ENCODE data around the gene GABRP. TPM values are rescaled to one million over a fixed set of nuclear protein-coding genes. Genes with fewer than 3 reads are reported as not detected.

GABRP gene, protein sequence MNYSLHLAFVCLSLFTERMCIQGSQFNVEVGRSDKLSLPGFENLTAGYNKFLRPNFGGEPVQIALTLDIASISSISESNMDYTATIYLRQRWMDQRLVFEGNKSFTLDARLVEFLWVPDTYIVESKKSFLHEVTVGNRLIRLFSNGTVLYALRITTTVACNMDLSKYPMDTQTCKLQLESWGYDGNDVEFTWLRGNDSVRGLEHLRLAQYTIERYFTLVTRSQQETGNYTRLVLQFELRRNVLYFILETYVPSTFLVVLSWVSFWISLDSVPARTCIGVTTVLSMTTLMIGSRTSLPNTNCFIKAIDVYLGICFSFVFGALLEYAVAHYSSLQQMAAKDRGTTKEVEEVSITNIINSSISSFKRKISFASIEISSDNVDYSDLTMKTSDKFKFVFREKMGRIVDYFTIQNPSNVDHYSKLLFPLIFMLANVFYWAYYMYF
- polyA plus RNA-seq: under 1 TPM in 2 of 3 donors, not detected in 1; 0.02 to 0.15 TPM

DNA sequence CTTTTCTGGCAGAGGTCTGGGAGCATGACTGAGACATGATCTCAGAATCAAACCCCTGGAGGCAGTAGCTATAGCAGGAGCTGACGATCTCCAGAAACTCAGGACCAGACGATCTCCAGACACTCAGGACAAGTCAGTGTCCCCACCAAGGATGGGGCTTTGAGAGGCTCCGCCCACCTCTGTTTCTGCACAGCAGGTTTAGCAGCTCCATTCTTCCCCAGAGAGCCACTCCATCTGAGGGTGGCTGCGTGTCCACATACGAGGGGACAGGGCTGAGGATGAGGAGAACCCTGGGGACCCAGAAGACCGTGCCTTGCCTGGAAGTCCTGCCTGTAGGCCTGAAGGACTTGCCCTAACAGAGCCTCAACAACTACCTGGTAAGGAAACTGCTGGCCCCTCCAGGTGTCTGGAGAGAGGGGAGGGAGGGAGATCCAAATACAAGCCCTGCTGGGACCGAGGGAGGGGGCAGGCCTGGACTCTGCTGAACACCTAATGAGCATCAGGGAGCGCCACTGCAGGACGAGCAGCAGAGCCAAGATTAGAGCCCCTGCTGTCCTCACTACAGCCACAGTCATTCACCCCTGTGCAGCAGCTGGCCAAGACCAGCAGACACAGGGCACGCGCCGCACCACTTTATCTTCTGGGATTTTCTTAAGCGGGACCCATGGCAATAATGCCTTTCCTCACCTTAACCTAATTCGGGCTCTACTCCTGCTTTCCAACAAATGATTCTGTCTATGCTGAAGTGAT lies at the start of gene GABRP:
Gene GABRP, plus strand, starts transcription at position 228 of the 750 bp plus-strand sequence. CDS start 4,891 bp downstream, outside the sequence.
- WGBS, 3 donors: 93 to 94% (median 93%) methylated on average over 14 of the region's 14 CpGs
- H3K27ac ChIP-seq (ENCODE audit: low read depth, low read length): no peak within 1 kb of the TSS

DNA sequence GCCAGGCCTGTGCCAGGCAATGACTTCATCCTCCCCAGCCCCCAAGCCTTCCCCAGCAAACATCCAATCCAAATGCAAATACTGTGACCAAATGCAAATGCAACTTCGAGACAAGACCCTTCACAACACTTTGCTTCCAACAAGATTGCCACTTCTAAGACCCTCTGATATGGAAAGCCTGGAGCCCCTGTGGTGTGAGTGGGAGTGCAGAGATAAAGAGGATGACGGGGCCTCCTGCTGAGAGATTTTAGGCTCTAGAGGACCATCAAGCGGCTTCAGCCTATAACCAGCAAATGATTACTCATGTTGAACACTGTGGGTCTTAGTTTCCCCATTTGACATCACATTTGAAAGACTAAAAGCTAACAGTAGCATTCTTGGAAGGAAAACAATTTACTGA lies 46.6 kb upstream of the GABRP start:
- H3K27ac ChIP-seq (ENCODE audit: low read depth, low read length): no peak overlapping the region
- WGBS, 3 donors: 53 to 60% (median 57%) methylated on average over 3 of the region's 3 CpGs

DNA sequence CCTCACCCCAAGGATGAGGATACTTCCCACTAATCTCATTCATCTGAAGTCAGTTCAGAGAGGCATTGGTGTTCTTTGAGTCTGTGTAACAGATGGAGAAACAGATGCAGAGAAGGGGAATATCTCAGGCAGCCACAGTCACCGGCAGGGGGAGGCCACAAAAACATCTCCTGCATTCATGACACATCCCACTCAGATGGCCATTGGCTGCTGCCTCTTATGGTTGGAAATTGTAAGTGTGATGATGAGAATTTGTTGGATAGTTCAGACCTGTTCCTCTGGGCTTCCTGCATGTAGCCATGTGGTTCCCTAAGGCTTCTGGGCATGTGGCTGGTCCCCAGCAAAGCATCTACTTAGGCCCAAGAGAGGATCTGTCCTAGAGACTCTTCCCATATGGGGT lies 45.9 kb upstream of the GABRP start:
- no peak overlapping the region for H3K27ac ChIP-seq (ENCODE audit: low read depth, low read length)
- WGBS, 3 donors: 83 to 92% (median 86%) methylated on average over 1 of the region's 1 CpG

DNA sequence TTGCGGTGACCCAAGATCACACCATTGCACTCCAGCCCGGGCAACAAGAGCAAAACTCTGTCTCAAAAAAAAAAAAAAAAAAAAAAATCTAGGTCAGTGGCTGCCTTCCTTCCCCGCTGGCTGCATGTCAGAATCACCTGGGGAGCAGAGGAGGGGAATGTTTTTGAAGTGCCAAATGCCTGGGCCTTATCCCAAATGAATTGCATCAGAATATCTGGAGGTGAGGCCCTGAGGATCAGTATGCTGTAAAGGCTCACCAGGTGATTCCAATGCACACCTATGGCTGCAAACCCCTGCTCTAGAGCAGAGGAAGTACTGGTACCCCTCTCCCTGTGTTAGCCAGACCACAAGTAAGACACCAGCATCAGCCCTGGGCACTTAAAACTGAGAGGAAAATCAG lies 44.7 kb upstream of the GABRP start:
- WGBS, 3 donors: 52 to 80% (median 58%) methylated on average over 3 of the region's 3 CpGs
- H3K27ac ChIP-seq (ENCODE audit: low read depth, low read length): no peak overlapping the region

DNA sequence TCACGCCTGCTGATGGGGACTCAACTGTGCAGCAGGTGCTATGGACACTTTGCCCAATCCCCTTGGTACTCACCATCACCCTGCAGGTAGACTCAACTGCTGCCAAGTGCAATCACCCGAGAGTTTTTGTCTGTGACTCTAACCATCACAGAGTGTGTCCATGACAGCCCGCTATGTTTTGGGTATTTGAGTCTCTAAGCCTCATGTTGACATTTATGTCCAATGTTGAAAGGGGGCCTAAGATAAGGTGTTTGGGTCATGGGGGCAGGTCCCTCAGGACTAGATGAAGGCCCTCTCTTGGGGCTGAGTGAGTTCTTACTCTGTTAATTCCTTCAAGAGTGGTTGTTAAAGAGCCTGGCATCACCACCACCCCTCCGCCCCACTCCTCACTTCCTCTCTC lies 44.1 kb upstream of the GABRP start:
- no peak overlapping the region for H3K27ac ChIP-seq (ENCODE audit: low read depth, low read length)
- 92 to 93% (median 92%) methylated on average over 4 of the region's 4 CpGs for WGBS, 3 donors

DNA sequence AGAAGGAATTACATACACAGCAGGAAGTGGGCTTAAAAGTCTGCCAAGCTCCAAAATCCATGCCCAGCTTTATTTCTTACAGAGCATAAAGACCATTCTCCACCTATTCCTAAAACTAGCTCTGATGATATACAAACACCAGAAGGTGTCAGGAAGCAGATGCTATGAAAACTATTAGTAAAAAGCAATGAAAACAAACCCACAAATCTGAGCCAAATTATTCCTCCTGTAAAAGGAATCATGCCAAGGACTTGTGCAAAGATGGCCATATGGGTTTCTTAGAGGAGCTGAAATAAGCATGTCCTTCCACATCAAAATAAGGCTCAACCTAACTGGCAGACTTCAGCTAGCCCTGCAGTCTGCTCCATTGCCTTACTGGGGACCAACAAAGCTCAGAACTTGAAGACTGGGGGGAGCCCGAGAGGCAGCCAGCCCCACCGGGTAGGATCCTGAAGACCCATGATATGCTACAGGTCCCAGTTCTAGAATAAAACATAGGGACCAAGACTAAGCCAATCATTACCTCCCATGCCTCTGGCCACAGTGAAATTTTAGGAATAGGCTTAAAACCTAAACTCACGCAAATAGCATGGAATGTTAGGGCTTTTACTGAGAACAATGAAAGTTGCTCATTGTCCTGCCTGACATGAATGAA lies 42.8 kb upstream of the GABRP start:
- 73 to 88% (median 84%) methylated on average over 3 of the region's 3 CpGs for WGBS, 3 donors
- H3K27ac ChIP-seq (ENCODE audit: low read depth, low read length): no peak overlapping the region

DNA sequence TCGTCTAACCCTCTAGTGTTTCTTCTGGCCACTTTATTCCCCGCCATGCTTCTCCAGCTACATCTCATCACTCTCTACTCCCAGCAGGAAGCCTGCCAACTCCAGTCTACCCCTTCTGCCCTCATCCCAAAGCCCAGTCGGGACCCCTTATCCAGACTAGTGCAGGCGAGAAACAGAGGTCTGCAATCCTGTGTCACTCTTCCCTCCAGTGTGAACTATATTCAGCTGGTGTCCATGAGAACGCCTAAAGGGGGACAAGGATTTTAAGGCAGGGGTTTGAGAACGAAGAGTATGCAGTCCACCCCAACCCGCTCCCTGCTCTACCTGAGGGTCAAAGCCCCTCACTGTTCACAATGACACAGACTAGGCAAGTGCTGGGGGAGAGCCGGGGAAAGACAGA lies 41.7 kb upstream of the GABRP start:
- 71 to 79% (median 73%) methylated on average over 8 of the region's 8 CpGs for WGBS, 3 donors
- no peak overlapping the region for H3K27ac ChIP-seq (ENCODE audit: low read depth, low read length)

DNA sequence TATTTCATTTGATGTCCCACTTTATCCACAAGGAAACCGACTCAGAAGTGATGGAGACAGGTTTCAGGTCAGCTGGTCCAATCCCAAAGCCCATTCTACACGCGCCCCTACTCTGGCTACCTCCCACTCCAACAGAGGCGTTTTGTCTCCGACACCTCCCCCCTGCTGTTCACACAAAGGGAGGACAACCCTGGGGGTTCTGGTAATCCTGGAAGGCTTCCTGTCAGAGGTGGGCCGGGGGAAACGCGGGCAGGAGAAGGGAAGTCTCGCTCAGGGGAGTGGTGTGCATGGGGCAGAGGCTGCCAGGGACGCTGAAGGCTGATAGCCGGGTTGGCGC lies 39.7 kb upstream of the GABRP start:
- H3K27ac ChIP-seq (ENCODE audit: low read depth, low read length): no peak overlapping the region
- WGBS, 3 donors: 10 to 13% (median 12%) methylated on average over 12 of the region's 12 CpGs

DNA sequence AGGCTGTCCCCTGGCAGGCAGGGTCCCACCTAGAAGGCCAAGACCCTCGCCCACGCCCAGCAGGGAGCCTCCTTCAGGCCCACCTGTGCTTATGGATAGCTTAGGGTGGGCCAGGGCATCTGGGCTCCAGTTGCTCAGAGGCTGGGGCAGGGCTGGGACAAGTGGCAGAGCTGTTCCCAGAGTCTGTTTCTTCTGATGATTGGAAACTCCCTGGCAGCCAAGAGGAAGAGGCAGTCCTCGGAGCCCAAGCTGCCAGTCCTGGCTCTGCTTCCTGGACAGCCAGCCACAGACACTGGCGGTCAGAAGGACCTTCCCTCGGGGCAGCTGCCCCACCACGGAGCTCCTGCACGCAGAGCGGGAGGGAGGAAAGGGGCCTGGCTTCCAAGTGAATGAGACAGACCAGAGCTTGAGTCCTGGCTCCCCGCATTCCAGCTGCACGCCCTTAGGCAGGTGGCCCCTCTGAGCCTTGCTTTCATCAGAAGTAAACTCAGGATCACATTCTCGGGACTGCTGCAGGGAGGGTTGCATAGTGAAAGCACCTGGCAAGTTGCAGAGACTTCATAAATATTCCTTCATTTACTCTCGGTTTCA lies 37.9 kb upstream of the GABRP start:
- no peak overlapping the region for H3K27ac ChIP-seq (ENCODE audit: low read depth, low read length)
- WGBS, 3 donors: 24 to 41% (median 33%) methylated on average over 12 of the region's 12 CpGs

DNA sequence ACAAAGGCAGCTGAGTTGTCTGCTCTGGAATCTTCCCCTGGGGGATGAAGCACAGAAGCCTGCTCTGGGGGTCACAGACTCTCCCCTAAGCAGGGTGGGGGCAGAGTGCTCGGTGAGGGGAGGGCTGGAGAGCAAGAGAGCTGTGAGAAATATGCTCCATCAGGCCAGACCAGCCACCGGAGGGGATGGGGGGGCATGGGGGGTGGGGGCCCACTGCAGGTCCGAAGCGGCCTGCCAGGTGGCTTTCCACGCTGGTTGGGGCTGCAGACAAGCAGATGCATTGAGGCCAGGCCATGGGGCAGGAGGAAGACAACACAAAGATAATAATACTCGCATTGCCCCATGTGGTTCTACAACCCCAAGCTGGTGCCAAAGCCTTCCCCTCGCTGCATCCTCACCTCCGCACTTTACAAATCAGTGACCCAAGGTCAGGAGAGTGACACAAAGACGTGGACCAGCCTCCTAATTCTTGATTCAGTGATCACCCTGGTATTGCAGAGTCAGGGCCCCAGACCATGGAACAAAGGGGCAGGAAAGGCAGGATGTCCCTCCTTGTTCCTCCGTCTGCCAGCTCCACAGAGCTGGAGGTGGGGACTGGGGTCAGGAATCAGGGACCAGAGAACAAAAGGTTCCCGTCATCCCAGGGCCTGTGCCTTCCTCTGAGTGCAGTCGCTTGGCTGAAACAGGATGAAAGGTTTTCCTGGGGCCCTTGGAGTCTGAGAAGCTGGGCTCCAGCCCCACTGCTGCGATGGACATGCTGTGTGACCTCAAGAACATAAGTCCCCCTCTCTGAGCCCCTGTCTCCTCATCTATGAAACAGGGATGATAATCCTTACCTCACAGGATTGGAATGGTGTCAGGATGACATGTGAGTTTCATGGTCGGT lies 37.2 kb upstream of the GABRP start:
- WGBS, 3 donors: 54 to 65% (median 62%) methylated on average over 13 to 14 of the region's 14 CpGs
- no peak overlapping the region for H3K27ac ChIP-seq (ENCODE audit: low read depth, low read length)

DNA sequence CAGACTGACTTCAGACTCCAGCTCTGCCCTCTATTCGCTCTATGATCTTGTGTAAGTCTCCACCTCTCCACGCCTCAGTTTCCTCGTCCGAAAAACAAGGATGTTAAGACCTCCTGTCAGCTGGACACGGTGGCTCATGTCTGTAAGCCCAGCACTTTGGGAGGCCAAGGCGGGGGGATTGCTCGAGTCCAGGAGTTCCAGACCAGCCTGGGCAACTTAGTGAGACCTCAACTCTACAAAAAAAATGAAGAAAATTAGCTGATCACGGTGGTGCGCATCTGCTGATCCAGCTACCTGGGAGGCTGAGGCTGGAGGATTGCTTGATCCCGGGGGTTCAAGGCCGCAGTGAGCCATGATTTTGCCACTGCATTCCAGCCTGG lies 36.6 kb upstream of the GABRP start:
- WGBS, 3 donors: 90 to 93% (median 93%) methylated on average over 11 of the region's 11 CpGs
- no peak overlapping the region for H3K27ac ChIP-seq (ENCODE audit: low read depth, low read length)

DNA sequence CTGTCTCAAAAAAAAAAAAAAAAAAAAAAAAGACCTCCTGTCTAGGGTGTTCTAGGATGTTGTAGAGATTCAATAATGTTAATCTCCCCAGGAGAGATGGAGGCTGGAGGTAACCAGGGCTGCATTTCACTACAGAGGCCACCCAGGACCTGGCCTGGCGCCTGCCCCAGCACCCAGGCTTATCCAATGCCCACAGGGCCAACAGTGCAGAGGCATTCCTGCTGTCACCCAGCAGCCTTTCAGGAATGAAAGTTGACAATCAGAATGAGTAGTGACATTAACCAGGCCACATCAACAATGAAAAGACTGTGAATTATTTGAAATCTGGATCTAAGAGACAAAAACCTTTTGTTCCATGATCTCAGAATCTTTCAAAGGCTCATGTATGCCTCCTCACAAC lies 36.2 kb upstream of the GABRP start:
- 85 to 89% (median 88%) methylated on average over 1 of the region's 1 CpG for WGBS, 3 donors

DNA sequence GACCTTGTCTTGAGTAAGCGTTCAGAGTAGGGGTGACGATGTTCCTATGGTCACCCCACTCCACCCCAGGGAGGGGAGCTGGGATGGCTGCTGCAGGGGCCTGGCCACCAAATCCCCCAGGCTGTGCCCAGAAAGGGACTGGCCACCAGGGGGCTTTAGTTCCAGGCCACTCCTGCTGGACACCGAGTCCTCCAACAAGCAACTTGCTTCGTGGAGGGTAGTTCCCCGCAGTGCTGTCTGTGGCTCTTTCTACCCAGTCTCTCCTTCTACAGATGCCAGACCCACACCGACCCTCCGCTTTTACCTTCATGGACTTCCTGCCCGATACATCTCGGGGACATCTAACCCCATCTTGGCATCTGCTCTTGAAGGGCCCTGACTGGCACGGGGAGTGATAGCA lies 35.7 kb upstream of the GABRP start:
- WGBS, 3 donors: 88 to 90% (median 89%) methylated on average over 10 of the region's 10 CpGs
- no peak overlapping the region for H3K27ac ChIP-seq (ENCODE audit: low read depth, low read length)

More for the DNA sequence above, 36.2 kb upstream of the GABRP start:
- H3K27ac ChIP-seq (ENCODE audit: low read depth, low read length): no peak overlapping the region

DNA sequence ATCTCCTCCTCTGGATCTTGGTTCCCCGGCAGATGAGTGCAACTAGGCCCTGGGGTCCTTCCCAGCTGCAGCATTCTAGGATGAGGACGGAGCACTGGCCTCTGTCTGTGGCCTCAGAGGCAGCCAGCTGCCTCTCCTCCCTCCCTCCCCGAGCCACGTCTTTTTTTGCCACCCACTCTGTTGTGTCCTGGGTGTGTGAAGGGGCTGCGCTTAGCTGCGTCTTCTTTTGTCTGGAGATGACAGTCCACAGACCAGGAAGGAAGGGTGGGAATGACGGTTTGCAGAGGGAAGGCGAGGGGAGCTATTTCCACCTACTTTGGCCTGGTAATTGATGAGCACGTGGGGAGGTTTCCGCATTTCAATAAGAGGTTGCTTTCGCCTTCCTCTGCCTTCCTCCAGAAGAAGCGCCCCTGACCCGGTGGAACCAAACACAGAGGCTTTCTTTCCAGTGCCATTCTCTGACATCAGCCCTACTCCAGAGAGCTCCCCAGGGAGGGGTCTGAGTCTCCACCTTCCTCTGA lies 34.5 kb upstream of the GABRP start:
- no peak overlapping the region for H3K27ac ChIP-seq (ENCODE audit: low read depth, low read length)
- WGBS, 3 donors: 45 to 78% (median 47%) methylated on average over 13 of the region's 13 CpGs

DNA sequence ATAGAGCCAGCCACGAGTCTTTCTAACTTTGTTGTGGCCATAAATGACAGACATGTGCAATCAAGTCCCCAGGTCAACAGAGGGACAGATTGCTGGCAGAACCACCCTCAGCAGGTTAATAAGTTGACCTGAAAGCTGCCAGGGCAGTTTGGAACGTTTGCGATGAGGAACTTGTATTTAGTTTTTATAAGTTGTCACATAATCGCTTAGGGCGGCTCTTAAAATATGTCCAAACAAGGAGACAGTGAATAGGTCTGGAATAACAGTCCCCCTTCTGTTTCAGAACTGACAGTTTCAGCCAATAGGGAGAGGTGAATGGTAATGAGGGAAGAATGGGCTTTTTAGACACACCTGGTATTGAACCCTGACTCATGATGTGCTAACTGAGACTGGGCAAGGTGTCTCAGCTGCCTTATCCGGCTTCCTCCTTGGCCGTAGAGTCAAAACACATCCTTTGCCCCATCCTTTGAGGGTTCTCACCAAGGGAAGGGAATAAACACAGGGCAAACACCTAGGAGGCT lies 33.6 kb upstream of the GABRP start:
- no peak overlapping the region for H3K27ac ChIP-seq (ENCODE audit: low read depth, low read length)
- 36 to 82% (median 74%) methylated on average over 7 of the region's 7 CpGs for WGBS, 3 donors

DNA sequence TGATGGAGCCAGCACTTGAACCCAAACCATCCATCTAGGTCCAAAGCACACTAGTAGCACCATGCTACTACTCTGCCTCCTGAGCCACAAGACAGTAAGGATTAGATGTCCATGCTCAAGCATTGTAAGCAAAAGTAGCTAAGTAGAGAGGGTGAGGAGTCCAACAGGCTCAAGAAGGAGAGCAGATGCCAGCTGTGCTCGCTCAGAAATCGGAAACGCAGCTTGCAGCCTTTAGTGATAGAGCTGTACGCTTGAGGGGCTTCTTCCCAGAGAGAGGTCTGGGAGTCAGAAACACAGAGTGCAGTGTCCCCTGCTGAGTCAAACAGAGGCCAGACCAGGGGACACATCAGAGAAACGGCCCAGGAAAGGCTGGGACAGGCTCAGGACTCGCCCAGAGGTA lies 32.7 kb upstream of the GABRP start:
- 72 to 86% (median 75%) methylated on average over 6 of the region's 6 CpGs for WGBS, 3 donors
- H3K27ac ChIP-seq (ENCODE audit: low read depth, low read length): no peak overlapping the region

DNA sequence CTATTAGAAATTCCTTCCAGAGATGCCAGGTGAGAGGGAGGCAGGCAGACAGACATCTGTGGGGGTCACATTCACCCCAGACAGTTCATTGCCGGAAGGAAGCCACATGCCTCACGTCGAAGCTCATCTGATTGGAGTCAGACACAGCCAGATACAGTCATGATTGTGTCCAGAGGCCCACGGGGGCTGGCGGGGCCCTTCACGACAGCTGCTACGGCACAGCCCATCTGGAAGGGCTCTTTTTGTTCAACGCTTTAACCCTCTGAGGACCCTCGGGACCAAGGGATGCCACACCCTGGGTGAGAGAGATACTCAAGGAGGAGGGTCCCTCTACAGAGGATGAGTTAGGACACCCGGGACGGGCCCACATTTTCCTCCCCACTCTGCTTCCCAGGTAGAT lies 31.9 kb upstream of the GABRP start:
- 67 to 73% (median 68%) methylated on average over 11 of the region's 11 CpGs for WGBS, 3 donors
- no peak overlapping the region for H3K27ac ChIP-seq (ENCODE audit: low read depth, low read length)
